HUES48 (cell line): ENCODE data around the gene UNC93A.
"Not testable (repeated sequence)": the region's sequence is repeated elsewhere in the genome, so short reads cannot be mapped to it uniquely, and the experiment has no call there.

Experiments
- H3K27ac ChIP-seq: one replicate; pipeline ENCODE4 v1.7.0; 2013; ENCODE audit warnings: low read depth, low read length, inconsistent platforms
- H3K27me3 ChIP-seq: 2 replicates; pipeline ENCODE4 v1.6.1; 2013; ENCODE audit warnings: mild to moderate bottlenecking, low read length; ENCODE audit not compliant: control insufficient read depth, insufficient read depth
- H3K36me3 ChIP-seq: 2 replicates; pipeline ENCODE4 v1.6.1; 2013; ENCODE audit warnings: low read length; ENCODE audit not compliant: control insufficient read depth, insufficient read depth
- H3K4me1 ChIP-seq: 2 replicates; pipeline ENCODE4 v1.6.1; 2013; ENCODE audit warnings: mild to moderate bottlenecking, low read length; ENCODE audit not compliant: control insufficient read depth, insufficient read depth
- H3K4me3 ChIP-seq: 2 replicates; pipeline ENCODE4 v1.5.1; 2013; ENCODE audit warnings: mild to moderate bottlenecking, low read depth, low read length
- H3K9ac ChIP-seq: 2 replicates; pipeline ENCODE4 v1.6.1; 2013; ENCODE audit warnings: mild to moderate bottlenecking, low read depth, low read length, moderate library complexity
- H3K9me3 ChIP-seq: 2 replicates; pipeline ENCODE4 v1.6.1; 2013; ENCODE audit warnings: low read length; ENCODE audit not compliant: control insufficient read depth, insufficient read depth

Gene UNC93A

GRCh38 chr6:167252271-167252670, 38.8 kb upstream of the UNC93A start:
- Histone ChIP-seq H3K27ac (no peak overlapping the region), H3K9me3 (peaks cover 15% of the 10 kb centered on the region), H3K36me3 (no peaks in the 10 kb centered on the region), H3K9ac (no peak overlapping the region), H3K4me3 (no peak overlapping the region), H3K4me1 (peaks cover 14% of the 10 kb centered on the region), H3K27me3 (no peaks in the 10 kb centered on the region)

DNA sequence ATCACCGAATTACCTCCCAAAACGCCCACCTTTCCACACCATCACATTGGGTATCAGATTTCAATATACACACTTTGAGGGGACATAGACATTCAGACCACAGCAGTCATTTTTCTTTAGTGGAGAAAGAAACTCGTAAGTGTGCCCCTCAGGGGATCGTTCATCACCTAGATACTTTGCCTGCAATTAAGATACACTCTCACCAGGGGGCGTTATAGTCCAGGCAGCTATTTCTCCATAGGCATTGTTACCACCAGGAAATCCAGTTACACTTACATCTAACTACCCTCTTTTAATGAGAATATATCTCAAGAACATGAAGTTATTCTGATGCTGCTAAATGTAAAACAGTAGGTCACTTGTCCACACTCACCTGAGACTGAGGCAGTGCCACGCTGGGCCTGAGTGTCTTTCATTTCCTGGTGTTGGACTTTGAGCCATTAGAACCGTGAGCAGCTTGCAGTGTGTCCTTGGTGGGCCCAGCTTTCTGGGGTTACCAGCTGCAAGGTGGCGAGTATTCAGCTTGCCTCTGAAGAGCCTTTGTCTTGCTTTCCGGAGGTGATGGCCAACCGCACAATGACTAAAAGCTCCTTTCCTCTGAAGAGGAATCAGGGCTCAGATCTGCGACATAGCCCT, 35.1 kb upstream of the UNC93A start:
- Histone ChIP-seq H3K4me1 (no peaks in the 10 kb centered on the region), H3K9ac (no peak overlapping the region), H3K27ac (no peak overlapping the region), H3K36me3 (no peaks in the 10 kb centered on the region), H3K4me3 (no peak overlapping the region), H3K27me3 (no peaks in the 10 kb centered on the region), H3K9me3 (peaks cover 15% of the 10 kb centered on the region)

- Histone ChIP-seq H3K4me3 (no peak overlapping the region), H3K27ac (no peak overlapping the region), H3K9ac (no peak overlapping the region), H3K4me1 (no peaks in the 10 kb centered on the region), H3K36me3 (no peaks in the 10 kb centered on the region), H3K27me3 (no peaks in the 10 kb centered on the region), H3K9me3 (peaks cover 13% of the 10 kb centered on the region)
Observed at GRCh38 chr6:167258646-167259045, 32.5 kb upstream of the UNC93A start.

GRCh38 chr6:167266057-167266829, 24.9 kb upstream of the UNC93A start:
- not testable (repeated sequence) for H3K9ac ChIP-seq, H3K27me3 ChIP-seq, H3K27ac ChIP-seq, H3K4me3 ChIP-seq, H3K4me1 ChIP-seq, H3K36me3 ChIP-seq, H3K9me3 ChIP-seq

- Histone ChIP-seq H3K27me3 (no peaks in the 10 kb centered on the region), H3K9me3 (no peaks in the 10 kb centered on the region; the same call in 1 of the 2 replicates), H3K36me3 (no peaks in the 10 kb centered on the region), H3K4me3 (no peak overlapping the region), H3K9ac (no peak overlapping the region), H3K4me1 (no peaks in the 10 kb centered on the region), H3K27ac (peak overlapping the region; percentile 20)
Observed at GRCh38 chr6:167266830-167267555, 24.1 kb upstream of the UNC93A start.

DNA sequence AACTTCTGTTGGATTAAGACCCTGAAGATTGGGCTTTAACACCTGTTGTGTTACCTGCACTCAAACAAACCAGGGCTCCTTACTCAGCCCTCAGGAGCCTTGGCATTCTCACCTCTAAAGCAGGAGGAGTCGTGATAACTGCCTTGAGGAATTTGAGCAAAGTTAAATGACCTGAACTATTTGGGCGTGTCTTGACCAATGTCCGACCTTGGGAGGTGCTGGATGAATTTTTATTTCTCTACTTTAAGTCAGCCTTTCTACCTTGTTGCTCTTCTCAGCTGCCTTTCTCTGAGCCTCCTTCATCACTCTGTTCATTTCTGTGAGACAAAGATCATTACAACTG, 23.6 kb upstream of the UNC93A start:
- not testable (repeated sequence) for H3K4me1 ChIP-seq, H3K36me3 ChIP-seq, H3K27me3 ChIP-seq, H3K9me3 ChIP-seq, H3K9ac ChIP-seq, H3K27ac ChIP-seq, H3K4me3 ChIP-seq

- Histone ChIP-seq H3K27me3 (no peaks in the 10 kb centered on the region), H3K9ac (no peak overlapping the region)
Observed at GRCh38 chr6:167267921-167268401, 23.2 kb upstream of the UNC93A start.

DNA sequence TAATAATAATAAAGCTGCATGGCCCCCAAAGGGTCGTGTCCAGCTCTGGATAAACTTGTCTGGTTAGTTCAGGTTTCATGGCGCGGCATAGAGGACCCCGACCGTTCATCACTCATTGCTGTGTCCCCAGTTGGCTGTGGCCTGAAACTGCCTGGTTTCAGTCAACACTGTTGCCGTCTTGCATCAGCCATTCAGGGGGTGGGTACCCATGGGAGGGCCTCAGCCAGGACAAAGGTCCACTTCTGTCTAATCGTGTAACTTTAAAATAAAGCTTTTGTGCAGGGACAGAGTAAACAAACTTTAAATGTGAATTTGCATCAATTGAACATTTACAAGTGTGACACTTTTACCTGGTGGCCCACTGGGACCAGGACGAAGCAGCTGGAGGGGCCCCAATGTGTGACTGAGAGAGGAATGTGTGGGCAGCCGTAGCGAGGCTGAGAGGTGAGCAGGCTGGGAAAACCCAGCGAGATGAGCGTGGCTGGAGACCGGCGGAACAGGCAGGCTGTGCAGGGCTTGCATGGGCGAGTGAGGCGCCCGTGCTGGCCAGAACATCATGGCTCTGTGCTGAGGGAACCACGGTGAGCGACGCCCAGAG, 22.3 kb upstream of the UNC93A start:
- no peak overlapping the region for H3K4me3 ChIP-seq
- no peak overlapping the region for H3K27ac ChIP-seq
- no peaks in the 10 kb centered on the region for H3K4me1 ChIP-seq
- no peaks in the 10 kb centered on the region for H3K36me3 ChIP-seq
- H3K27me3 ChIP-seq = no peaks in the 10 kb centered on the region
- H3K9me3 ChIP-seq = no peaks in the 10 kb centered on the region
- H3K9ac ChIP-seq = no peak overlapping the region

More at GRCh38 chr6:167267921-167268401, 23.2 kb upstream of the UNC93A start:
- no peaks in the 10 kb centered on the region for H3K36me3 ChIP-seq
- no peak overlapping the region for H3K27ac ChIP-seq
- no peaks in the 10 kb centered on the region for H3K4me1 ChIP-seq
- no peak overlapping the region for H3K4me3 ChIP-seq
- H3K9me3 ChIP-seq = no peaks in the 10 kb centered on the region; the same call in 1 of the 2 replicates

DNA sequence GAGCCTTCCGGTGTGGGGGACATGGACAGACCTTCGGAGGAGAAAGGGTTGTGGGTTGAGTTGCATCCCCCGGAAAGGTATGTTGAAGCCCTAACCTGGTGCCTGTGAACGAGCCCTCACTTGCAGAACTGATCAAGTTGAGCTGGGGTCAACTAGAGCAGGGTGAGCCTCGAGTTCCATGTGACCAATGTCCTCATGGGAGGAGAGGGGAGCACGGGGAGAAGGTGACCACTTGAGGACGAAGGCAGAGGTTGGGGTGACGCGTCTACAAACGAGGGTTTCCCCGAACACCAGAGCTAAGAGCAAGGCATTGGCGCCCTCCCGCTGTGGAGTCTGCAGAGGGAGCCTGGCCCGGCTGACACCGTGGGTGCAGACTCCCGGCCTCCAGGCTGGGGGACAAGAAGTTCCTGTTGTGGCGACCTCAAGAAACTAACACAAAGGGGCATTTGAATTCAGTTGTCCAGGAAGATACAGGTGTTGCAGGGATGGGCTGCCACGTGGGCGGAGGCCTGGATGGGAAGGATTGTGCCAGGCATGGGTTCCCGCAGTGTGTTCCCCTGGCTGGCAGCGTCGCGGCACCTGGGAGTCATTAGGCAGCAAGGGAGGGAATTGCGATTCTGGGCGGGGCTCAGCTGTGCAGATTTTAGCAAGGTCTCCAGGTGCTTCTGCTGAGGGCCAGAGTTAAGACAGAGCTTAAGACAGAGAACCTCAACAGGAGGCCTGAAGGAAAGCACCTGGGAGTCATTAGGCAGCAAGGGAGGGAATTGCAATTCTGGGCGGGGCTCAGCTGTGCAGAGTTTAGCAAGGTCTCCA, 20.4 kb upstream of the UNC93A start:
- Histone ChIP-seq H3K27me3 (no peaks in the 10 kb centered on the region), H3K36me3 (no peaks in the 10 kb centered on the region), H3K4me3 (no peak overlapping the region), H3K9ac (no peak overlapping the region), H3K4me1 (no peaks in the 10 kb centered on the region), H3K9me3 (no peaks in the 10 kb centered on the region), H3K27ac (peak overlapping the region; percentile 2)

GRCh38 chr6:167272151-167272550, 19.0 kb upstream of the UNC93A start:
- Histone ChIP-seq H3K36me3 (no peaks in the 10 kb centered on the region), H3K9me3 (no peaks in the 10 kb centered on the region), H3K9ac (no peak overlapping the region), H3K27ac (peak overlapping the region; percentile 58), H3K27me3 (no peaks in the 10 kb centered on the region), H3K4me3 (no peak overlapping the region), H3K4me1 (no peaks in the 10 kb centered on the region)
